Ovary (tissue), 9 donors: ENCODE data around the gene ADGRG2. TPM values are rescaled to one million over a fixed set of nuclear protein-coding genes. Genes with fewer than 3 reads are reported as not detected.

Source experiments
- DNase-seq, 5 donors: peaks; one replicate each; pipeline ENCODE4 v3.0.0-alpha.2; 2019 to 2020
- H3K27ac ChIP-seq, 2 donors: fragments of 200-600 bp; one replicate each; pipeline versions ENCODE4 v1.5.1 to v1.8.0; 2019 to 2022
- H3K27me3 ChIP-seq: fragments of 200-600 bp; one replicate; pipeline ENCODE4 v1.8.0; 2022
- H3K36me3 ChIP-seq: fragments of 200-600 bp; sonication (generic); one replicate; pipeline ENCODE4 v1.5.1; 2019
- H3K4me1 ChIP-seq: one replicate; pipeline ENCODE4 v1.8.1; 2013; ENCODE audit warnings: mild to moderate bottlenecking, moderate library complexity; ENCODE audit not compliant: insufficient read depth
- H3K4me3 ChIP-seq: fragments of 200-600 bp; sonication (generic); one replicate; pipeline ENCODE4 v1.5.1; 2017
- H3K9me3 ChIP-seq, 2 donors: fragments of 200-600 bp in 1 of 2; sonication (generic) in 1 of 2; one replicate each; pipeline versions ENCODE4 v1.5.1 to v1.8.1; 2013 to 2019; ENCODE audit warnings: mild to moderate bottlenecking in 1 of 2, moderate library complexity in 1 of 2
- CTCF ChIP-seq, 3 donors: fragments of 450-650 bp in 2 of 3; fragments of 200-600 bp in 1 of 3; IDR thresholded peaks; one replicate each; pipeline versions ENCODE4 v1.5.1 to v1.8.0; 2016 to 2022; ENCODE audit warnings: antibody characterized with exemption in 3 of 3, mild to moderate bottlenecking in 1 of 3
- EP300 ChIP-seq: sonication (generic); formaldehyde crosslinking; IDR thresholded peaks from one replicate; pipeline ENCODE4 v1.6.1; 2017; ENCODE audit warnings: antibody characterized with exemption
- POLR2A ChIP-seq: fragments of 450-650 bp; IDR thresholded peaks from one replicate; pipeline ENCODE4 v1.6.1; 2017; ENCODE audit warnings: antibody characterized with exemption, mild to moderate bottlenecking, moderate library complexity
- WGBS, 3 donors: extraction: QIAGEN DNeasy Blood & Tissue Kit in 1 of 3; methylation state at CpG; one replicate each; pipeline versions ENCODE4 v1.1.5 to v1.1.7; 2013 to 2017; 5-methylcytosine and 5-hydroxymethylcytosine counted together
- intact Hi-C, 4 donors: fragments of 100-400 bp; cut with DNase I; formaldehyde crosslinking; loops; one replicate each; pipeline versions ENCODE4 v1.11.0 to v1.15.1; 2022 to 2023
- polyA plus RNA-seq, 2 donors: library from polyadenylated mRNA; stranded (reverse); fragments of 200-250 nt in 1 of 2; fragments of 350-450 nt in 1 of 2; fragmentation: Illumina TruSeq in 1 of 2; extraction: RNeasy Lipid Tissue Mini Kit (QIAGEN cat#74804) in 1 of 2; gene quantifications; one replicate each; pipeline ENCODE4 v1.2.3, GENCODE V29; 2013 to 2014
- total RNA-seq, 7 donors: library from RNA; depleted of rRNA in 2 of 7; stranded (reverse); fragments of >200 nt in 2 of 7; fragmentation: NEBNext Ultra II Directional in 3 of 7; extraction: Animal tissue kit (Norgen Biotek cat#: 25700) in 3 of 7; gene quantifications; one replicate each; pipeline versions ENCODE4 v1.1.0 to v1.2.4, GENCODE V29; 2016 to 2023
- donor health status: DM: no; HTN: no; CAD: no; lungs with moderate emphysema.
- donor health status: DM: no; HTN: no; CAD: no.
- donor health status: Bipolar disorder and iron deficiency.
- donor health status: DM: yes; HTN: yes; CAD: no.
- donor health status: DM: no; HTN: no; CAD: no.
- donor health status: DM: yes; HTN: yes; CAD: no.

ADGRG2 gene
- total and polyA plus RNA-seq, 9 donors: 0.08 to 16.2 (median 1.3) TPM

GRCh38 chrX:18956303-18957032 lies 165.8 kb downstream of the ADGRG2 start:
- no peaks in the 10 kb centered on the region for H3K4me1 ChIP-seq
- H3K9me3 ChIP-seq: no peaks in the 10 kb centered on the region
- DNase-seq: no peak
- no peaks in the 10 kb centered on the region for H3K36me3 ChIP-seq
- H3K4me3 ChIP-seq: no peak overlapping the region
- H3K27me3 ChIP-seq: no peaks in the 10 kb centered on the region
- intact Hi-C loops: no loop called here
- H3K27ac ChIP-seq: no peak overlapping the region
- WGBS, 3 donors: 88 to 90% (median 88%) methylated on average over 7 of the region's 7 CpGs
- TF ChIP-seq CTCF (IDR thresholded peaks at IDR 0.05): no peak
- no peak for TF ChIP-seq EP300
- no peak for TF ChIP-seq POLR2A

- no peak for DNase-seq
- Histone ChIP-seq H3K9me3 (no peaks in the 10 kb centered on the region), H3K27me3 (no peaks in the 10 kb centered on the region), H3K4me1 (no peaks in the 10 kb centered on the region), H3K4me3 (no peak overlapping the region), H3K27ac (no peak overlapping the region), H3K36me3 (no peaks in the 10 kb centered on the region)
- WGBS, 3 donors: 88 to 92% (median 91%) methylated on average over 4 of the region's 4 CpGs
- intact Hi-C loops: no loop called here
- TF ChIP-seq CTCF (IDR thresholded peaks at IDR 0.05): no peak
These were observed 166.6 kb downstream of the ADGRG2 start for GRCh38 chrX:18955676-18956075.

GRCh38 chrX:18951032-18951431 lies 171.2 kb downstream of the ADGRG2 start:
- Histone ChIP-seq H3K27ac (no peak overlapping the region), H3K9me3 (no peaks in the 10 kb centered on the region), H3K4me3 (no peak overlapping the region), H3K27me3 (no peaks in the 10 kb centered on the region), H3K4me1 (no peaks in the 10 kb centered on the region), H3K36me3 (no peaks in the 10 kb centered on the region)
- 81 to 85% (median 82%) methylated on average over 10 of the region's 10 CpGs for WGBS, 3 donors
- intact Hi-C loops: no loop called here
- TF ChIP-seq CTCF (IDR thresholded peaks at IDR 0.05) (no peak), POLR2A (no peak)
- no peak for DNase-seq

- DNase-seq: no peak
- H3K4me3 ChIP-seq: no peak overlapping the region
- no peaks in the 10 kb centered on the region for H3K36me3 ChIP-seq
- H3K9me3 ChIP-seq: no peaks in the 10 kb centered on the region
- no peak for TF ChIP-seq CTCF (IDR thresholded peaks at IDR 0.05)
- no peak for TF ChIP-seq EP300
- no peak for TF ChIP-seq POLR2A
- WGBS, 3 donors: 73 to 81% (median 77%) methylated on average over 8 of the region's 8 CpGs
- no peaks in the 10 kb centered on the region for H3K27me3 ChIP-seq
- intact Hi-C loops: no loop called here
- H3K27ac ChIP-seq: no peak overlapping the region
- H3K4me1 ChIP-seq: no peaks in the 10 kb centered on the region
These were observed 172.3 kb downstream of the ADGRG2 start for GRCh38 chrX:18949944-18950301.
